DMS153 treated with DMSO at 0.1 percent for 48 hours (cell line): ENCODE data around the gene AKAP10.
"Not testable (repeated sequence)": the region's sequence is repeated elsewhere in the genome, so short reads cannot be mapped to it uniquely, and the experiment has no call there.

Experiments used
- DNase-seq: peaks from one replicate; lab custom pipeline; 2025; ENCODE audit not compliant: unreplicated experiment; lab: John Stamatoyannopoulos, UW

Gene AKAP10

GRCh38 chr17:19977293-19978208 lies at the start of gene AKAP10:
AKAP10 (minus strand) TSS chr17:19977828; CDS start chr17:19977679, 149 bp downstream.
- DNase-seq: peak; percentile 36

- DNase-seq: no peak
Observed at GRCh38 chr17:20026960-20027359, 49.3 kb upstream of the AKAP10 start.

GRCh38 chr17:20022701-20023100 lies 45.1 kb upstream of the AKAP10 start:
- DNase-seq: no peak

- DNase-seq: not testable (repeated sequence)
Observed at GRCh38 chr17:20016475-20016992, 38.9 kb upstream of the AKAP10 start.

- DNase-seq: no peak
Observed at GRCh38 chr17:20012017-20012536, 34.4 kb upstream of the AKAP10 start.

GRCh38 chr17:20010936-20011335 lies 33.3 kb upstream of the AKAP10 start:
- no peak for DNase-seq

- no peak for DNase-seq
Observed at GRCh38 chr17:20010099-20010863, 32.7 kb upstream of the AKAP10 start.

- DNase-seq: peak; percentile 12
Observed at GRCh38 chr17:20009302-20010098, 31.9 kb upstream of the AKAP10 start, which contains the start of gene SPECC1. SPECC1 (plus strand) TSS chr17:20009359; CDS start chr17:20096652, 87,293 bp downstream.

- no peak for DNase-seq
Observed at GRCh38 chr17:20009052-20009301, 31.3 kb upstream of the AKAP10 start.

- DNase-seq: no peak
Observed at GRCh38 chr17:20008242-20009051, 30.8 kb upstream of the AKAP10 start.

GRCh38 chr17:19996502-19996901 lies 18.9 kb upstream of the AKAP10 start:
- no peak for DNase-seq

GRCh38 chr17:19996086-19996485 lies 18.5 kb upstream of the AKAP10 start:
- DNase-seq: no peak

GRCh38 chr17:19992803-19993713 lies 15.4 kb upstream of the AKAP10 start:
- peak; percentile 56 for DNase-seq

GRCh38 chr17:19991252-19991885 lies 13.7 kb upstream of the AKAP10 start:
- DNase-seq: no peak

GRCh38 chr17:19987897-19988296 lies 10.3 kb upstream of the AKAP10 start:
- DNase-seq: no peak

- no peak for DNase-seq
Observed at GRCh38 chr17:19986941-19987861, 9.6 kb upstream of the AKAP10 start.
